Activated T-helper 2 cell treated with anti-CD3 and anti-CD28 coated beads, Interferon-gamma antibody, Interleukin-2, Interleukin-4, amounts not matched to agents 10 μg/mL and 5 μg/mL and 100 μg/mL, durations not matched to agents 14 hours and 24 hours and 36 hours (primary cell): ENCODE results near the gene IER3. TPM values are rescaled to one million over a fixed set of nuclear protein-coding genes. Genes with fewer than 3 reads are reported as not detected.

Experiments
- DNase-seq: peaks from one replicate; pipeline ENCODE4 v3.0.0; 2021; ENCODE audit warnings: low spot score
- H3K27ac Mint-ChIP-seq: one replicate; pipeline ENCODE4 v1.8.0; 2021; ENCODE audit warnings: mixed read lengths
- H3K27me3 Mint-ChIP-seq: one replicate; pipeline ENCODE4 v1.8.0; 2021; ENCODE audit warnings: low read depth, mixed read lengths
- H3K36me3 Mint-ChIP-seq: one replicate; pipeline ENCODE4 v1.8.0; 2021; ENCODE audit warnings: low read depth, mixed read lengths
- H3K4me1 Mint-ChIP-seq: one replicate; pipeline ENCODE4 v1.8.0; 2021; ENCODE audit warnings: low read depth, mixed read lengths
- H3K4me3 Mint-ChIP-seq: one replicate; pipeline ENCODE4 v1.8.0; 2021; ENCODE audit warnings: low read depth, mild to moderate bottlenecking, moderate library complexity, mixed read lengths
- H3K9me3 Mint-ChIP-seq: one replicate; pipeline ENCODE4 v1.8.0; 2021; ENCODE audit warnings: mixed read lengths
- intact Hi-C: fragments of 100-400 bp; cut with micrococcal nuclease; formaldehyde crosslinking; loops from one replicate; pipeline ENCODE4 v1.15.1; 2023
- total RNA-seq: library from RNA; stranded (reverse); gene quantifications from 2 replicates; pipeline ENCODE4 v1.2.3, GENCODE V29; 2022

Gene IER3
- total RNA-seq, 1 donor from 2014 or later, result 190 TPM

DNA sequence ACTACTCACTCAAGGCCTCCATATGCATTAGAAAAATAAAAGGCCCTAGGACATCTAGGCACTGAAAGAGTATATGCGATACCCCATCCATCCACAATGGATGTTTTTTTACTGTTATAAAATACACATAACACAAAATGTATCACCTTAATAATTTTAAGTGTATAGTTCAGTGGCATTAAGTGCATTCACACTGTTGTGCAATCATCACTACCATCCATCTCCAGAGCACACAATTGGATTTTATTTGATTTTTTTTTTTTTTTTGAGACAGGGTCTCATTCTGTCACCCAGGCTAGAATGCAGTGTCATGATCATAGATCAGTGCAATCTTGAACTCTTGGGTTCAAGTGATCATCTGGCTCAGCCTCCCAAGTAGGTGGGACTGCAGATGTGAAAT lies 30.1 kb downstream of the IER3 start:
- Mint-ChIP-seq H3K27me3 (no peaks in the 10 kb centered on the region), H3K36me3 (peaks cover 71% of the 10 kb centered on the region), H3K27ac (no peak overlapping the region), H3K4me3 (no peak overlapping the region), H3K4me1 (peaks cover 52% of the 10 kb centered on the region), H3K9me3 (no peaks in the 10 kb centered on the region)
- intact Hi-C loops, result no loop called here
- DNase-seq, result no peak

DNA sequence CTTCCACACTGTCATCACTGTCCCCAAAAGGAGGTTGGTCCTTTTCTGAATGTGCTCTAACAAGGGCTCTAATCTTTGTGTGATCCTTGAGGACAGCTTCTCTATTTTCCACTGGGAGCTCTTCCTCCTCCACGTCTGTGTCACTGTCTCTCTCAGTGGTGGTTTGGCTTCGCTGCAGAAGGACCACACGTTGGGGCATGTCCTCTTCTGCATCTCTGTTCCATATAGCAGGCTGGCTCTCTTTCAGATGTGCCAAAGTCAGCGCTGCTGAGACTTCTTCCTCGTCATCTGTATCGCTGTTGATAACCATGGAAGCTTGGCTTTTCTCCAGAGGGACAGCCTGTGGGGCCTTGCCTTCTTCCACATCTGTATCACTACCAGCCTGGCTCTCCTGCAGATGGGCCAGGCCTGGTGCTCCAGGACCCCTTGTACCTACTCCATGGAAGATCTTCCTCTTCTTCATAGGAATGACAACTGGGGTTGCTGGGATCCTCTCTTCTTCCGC lies 31.9 kb downstream of the IER3 start:
- peak overlapping the region; percentile 44 for H3K27ac Mint-ChIP-seq
- intact Hi-C loops, result no loop called here

DNA sequence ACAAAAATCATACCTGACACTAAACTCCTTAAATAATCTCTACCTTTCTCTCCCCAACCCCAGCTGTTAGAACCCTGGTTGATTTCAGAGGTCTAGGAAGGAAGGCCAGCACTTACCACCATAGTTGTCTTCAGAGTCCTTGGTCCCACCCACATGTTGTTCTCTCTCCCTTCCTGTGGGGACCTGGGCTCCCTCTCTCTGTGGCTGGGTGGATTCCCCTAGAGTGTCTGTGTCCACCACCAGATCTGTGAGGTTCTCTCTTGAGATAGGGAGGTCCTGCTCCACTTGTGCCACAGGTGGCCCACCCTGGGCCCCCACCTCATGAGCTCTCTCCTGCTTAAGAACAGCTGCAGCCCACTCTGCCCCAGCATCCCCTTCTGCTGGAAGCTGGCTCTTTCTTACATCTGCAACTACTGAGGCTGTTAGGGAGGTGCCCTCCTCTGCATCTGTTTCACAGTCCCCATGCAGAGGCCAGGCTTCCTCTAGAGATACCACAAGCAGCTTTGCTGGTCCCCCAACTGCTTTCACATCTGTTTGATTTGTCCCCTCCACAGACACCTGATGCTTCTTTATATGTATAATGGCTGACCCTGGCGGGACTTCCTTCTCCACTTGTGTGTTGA lies 32.5 kb downstream of the IER3 start:
- Mint-ChIP-seq H3K4me1 (peaks cover 43% of the 10 kb centered on the region), H3K27ac (peak overlapping the region; percentile 44), H3K36me3 (peaks cover 79% of the 10 kb centered on the region), H3K9me3 (no peaks in the 10 kb centered on the region), H3K27me3 (no peaks in the 10 kb centered on the region), H3K4me3 (peak overlapping the region; percentile 7)
- intact Hi-C loops, result no loop called here
- DNase-seq, result no peak

More for the DNA sequence above, 31.9 kb downstream of the IER3 start:
- H3K36me3 Mint-ChIP-seq, result peaks cover 78% of the 10 kb centered on the region
- peaks cover 43% of the 10 kb centered on the region for H3K4me1 Mint-ChIP-seq
- no peaks in the 10 kb centered on the region for H3K27me3 Mint-ChIP-seq
- no peaks in the 10 kb centered on the region for H3K9me3 Mint-ChIP-seq
- peak overlapping the region; percentile 7 for H3K4me3 Mint-ChIP-seq
- DNase-seq, result no peak

DNA sequence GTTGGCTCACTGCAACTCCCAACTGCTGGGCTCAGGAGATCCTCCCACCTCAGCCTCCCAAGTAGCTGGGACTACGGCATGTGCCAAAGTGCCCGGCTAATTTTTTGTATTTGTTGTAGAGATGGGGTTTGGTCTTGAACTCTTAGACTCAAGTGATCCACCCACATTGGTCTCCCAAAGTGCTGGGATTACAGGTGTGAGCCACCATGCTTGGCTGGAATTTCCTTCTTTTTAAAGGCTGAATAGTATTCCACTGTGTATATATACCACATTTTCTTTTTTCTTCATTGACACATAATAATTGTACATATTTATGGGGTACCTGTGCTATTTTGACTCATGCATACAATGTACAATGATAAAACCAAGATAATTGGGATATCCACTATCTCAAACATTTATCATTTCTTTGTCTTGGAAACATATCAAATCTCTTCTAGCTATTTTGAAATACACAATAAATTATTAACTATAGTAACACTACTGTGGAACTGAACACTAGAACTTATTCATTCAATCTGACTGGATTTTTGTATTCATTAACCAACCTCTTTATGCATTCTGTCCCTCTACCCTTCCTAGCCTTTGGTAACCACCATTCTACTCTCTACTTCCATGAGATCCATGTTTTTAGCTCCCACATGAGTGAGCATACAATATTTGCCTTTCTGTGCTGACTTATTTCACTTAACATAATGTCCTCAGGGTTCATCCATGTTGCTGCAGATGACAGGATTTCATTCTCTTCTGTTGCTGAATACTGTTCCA lies 35.1 kb downstream of the IER3 start:
- H3K4me3 Mint-ChIP-seq, result no peak overlapping the region
- H3K9me3 Mint-ChIP-seq, result no peaks in the 10 kb centered on the region

DNA sequence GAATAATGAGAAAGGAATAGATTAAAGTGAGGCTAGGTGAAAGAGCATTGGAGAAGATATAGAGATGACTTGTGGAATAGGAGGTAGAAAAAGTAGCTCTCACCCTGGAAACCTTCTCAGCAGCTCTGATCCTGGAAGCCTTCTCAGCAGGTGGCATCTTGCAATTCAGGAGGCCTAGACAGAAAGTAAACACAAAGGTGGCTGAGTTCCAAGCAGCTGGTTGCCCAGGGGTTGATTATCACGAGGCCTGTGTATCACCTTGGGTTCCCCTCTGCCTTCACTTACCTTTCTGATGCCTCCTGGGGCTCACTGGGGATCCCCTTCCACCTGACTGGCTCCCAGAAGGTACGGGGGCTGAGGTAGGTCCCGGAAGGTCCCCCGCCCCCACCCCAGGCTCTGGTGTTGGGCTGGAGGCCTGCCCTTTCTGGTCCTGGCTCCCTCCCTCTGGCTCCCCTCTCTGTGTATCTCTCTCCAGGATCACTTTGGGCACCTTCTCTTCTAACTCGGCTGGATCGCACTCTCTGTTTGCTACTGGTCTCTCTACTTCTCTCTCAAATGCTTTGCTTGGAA lies 37.0 kb downstream of the IER3 start:
- Mint-ChIP-seq H3K27ac (peak overlapping the region; percentile 36), H3K4me3 (no peak overlapping the region), H3K27me3 (no peaks in the 10 kb centered on the region), H3K4me1 (peaks cover 16% of the 10 kb centered on the region), H3K36me3 (peaks cover 77% of the 10 kb centered on the region), H3K9me3 (no peaks in the 10 kb centered on the region)
- intact Hi-C loops, result no loop called here
- no peak for DNase-seq

More for the DNA sequence above, 35.1 kb downstream of the IER3 start:
- Mint-ChIP-seq H3K27me3 (no peaks in the 10 kb centered on the region), H3K36me3 (peaks cover 77% of the 10 kb centered on the region), H3K4me1 (peaks cover 26% of the 10 kb centered on the region), H3K27ac (no peak overlapping the region)
- intact Hi-C loops, result no loop called here
- DNase-seq, result no peak

DNA sequence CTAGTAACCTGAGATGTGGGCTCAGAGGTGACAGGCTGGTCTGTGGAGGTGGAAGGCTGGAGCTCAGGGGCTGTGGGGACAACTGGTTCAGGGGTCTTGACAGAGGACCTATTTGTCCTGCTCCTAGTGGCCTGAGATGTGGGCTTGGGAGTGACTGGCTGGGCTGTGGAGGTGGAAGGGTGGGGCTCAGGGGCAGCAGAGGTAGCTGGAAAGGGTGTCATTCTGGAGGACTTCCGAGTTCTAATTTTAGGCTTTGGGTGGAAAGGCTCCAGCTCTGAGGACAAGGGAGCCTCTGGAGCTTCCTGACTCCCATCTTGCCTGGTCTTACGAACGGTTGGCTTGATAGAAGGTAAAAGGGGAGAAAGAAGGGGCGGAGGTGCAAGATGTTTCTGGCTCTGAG lies 38.7 kb downstream of the IER3 start:
- no peak overlapping the region for H3K27ac Mint-ChIP-seq
- no peak for DNase-seq
- peaks cover 68% of the 10 kb centered on the region for H3K36me3 Mint-ChIP-seq
- no peaks in the 10 kb centered on the region for H3K9me3 Mint-ChIP-seq
- intact Hi-C loops, result no loop called here
- peaks cover 2% of the 10 kb centered on the region for H3K4me1 Mint-ChIP-seq
- H3K27me3 Mint-ChIP-seq, result no peaks in the 10 kb centered on the region
- H3K4me3 Mint-ChIP-seq, result no peak overlapping the region

DNA sequence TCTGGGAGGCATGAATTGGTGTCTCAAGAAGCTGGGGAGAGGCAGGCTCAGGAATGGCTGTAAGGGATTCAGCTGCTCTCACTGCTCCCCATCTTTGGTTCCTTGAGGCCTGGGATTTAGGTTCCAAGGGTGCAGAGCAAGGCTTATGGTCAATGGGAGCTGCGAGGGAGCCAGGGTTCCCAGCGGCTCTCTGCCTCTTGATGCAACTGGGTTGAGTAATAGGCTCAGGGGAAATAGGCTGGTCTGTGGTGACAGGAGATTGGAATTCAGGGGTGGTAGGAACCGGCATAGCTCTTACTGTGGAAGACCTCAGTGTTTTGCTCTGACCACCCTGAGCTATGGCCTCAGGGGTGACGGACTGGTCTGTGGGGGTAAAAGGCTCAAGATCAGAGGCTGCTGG lies 40.5 kb downstream of the IER3 start:
- H3K36me3 Mint-ChIP-seq, result peaks cover 69% of the 10 kb centered on the region
- intact Hi-C loops, result no loop called here
- no peaks in the 10 kb centered on the region for H3K9me3 Mint-ChIP-seq
- no peak for DNase-seq
- H3K4me1 Mint-ChIP-seq, result peaks cover 2% of the 10 kb centered on the region
- H3K27me3 Mint-ChIP-seq, result no peaks in the 10 kb centered on the region
- no peak overlapping the region for H3K27ac Mint-ChIP-seq
- no peak overlapping the region for H3K4me3 Mint-ChIP-seq

DNA sequence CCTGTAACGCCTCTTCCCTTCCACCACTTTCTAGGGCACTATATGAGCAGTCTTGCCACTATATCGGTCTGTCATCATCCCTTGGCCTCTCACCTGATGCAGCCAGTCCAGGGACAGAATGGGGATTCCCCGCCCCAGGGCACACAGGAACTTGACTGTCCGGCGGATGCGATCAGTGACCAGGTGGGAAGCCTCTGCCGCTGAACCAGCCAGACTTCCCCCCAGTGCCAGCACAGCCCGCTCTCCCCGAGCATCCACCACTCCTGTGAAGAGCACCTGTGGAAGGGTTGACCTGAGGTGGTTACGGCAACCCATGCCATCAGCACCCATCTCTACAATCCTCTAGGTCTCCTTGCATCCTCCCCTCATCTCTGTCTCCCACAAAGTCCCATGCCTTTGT lies 41.3 kb downstream of the IER3 start:
- H3K27ac Mint-ChIP-seq, result no peak overlapping the region

DNA sequence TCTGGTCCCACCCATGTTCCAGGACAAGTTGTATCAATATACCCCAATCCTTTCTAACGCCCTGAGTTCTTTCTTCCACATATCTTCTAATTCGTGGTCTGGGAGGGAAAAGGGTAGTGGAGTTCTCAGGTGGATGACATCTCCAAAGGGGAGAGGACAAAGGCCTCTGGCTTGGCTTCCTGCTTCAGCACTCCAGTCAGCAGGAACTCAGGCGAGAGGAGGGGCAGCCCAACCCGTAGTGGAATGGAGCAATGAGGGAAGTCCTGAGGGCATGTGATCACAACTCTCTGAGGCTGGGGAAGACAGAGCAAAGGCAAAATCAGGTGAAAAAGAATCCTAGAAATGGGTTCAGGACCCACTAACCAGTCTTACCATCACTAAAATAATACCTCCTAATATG lies 44.0 kb downstream of the IER3 start:
- no peak overlapping the region for H3K4me3 Mint-ChIP-seq
- no peaks in the 10 kb centered on the region for H3K9me3 Mint-ChIP-seq
- H3K27me3 Mint-ChIP-seq, result no peaks in the 10 kb centered on the region
- peaks cover 48% of the 10 kb centered on the region for H3K36me3 Mint-ChIP-seq
- peaks cover 1% of the 10 kb centered on the region for H3K4me1 Mint-ChIP-seq
- intact Hi-C loops, result no loop called here
- no peak for DNase-seq
- H3K27ac Mint-ChIP-seq, result no peak overlapping the region

More for the DNA sequence above, 41.3 kb downstream of the IER3 start:
- no peak for DNase-seq
- H3K4me1 Mint-ChIP-seq, result peaks cover 2% of the 10 kb centered on the region
- H3K36me3 Mint-ChIP-seq, result peaks cover 66% of the 10 kb centered on the region
- intact Hi-C loops, result no loop called here
- no peaks in the 10 kb centered on the region for H3K9me3 Mint-ChIP-seq
- no peak overlapping the region for H3K4me3 Mint-ChIP-seq
- no peaks in the 10 kb centered on the region for H3K27me3 Mint-ChIP-seq

DNA sequence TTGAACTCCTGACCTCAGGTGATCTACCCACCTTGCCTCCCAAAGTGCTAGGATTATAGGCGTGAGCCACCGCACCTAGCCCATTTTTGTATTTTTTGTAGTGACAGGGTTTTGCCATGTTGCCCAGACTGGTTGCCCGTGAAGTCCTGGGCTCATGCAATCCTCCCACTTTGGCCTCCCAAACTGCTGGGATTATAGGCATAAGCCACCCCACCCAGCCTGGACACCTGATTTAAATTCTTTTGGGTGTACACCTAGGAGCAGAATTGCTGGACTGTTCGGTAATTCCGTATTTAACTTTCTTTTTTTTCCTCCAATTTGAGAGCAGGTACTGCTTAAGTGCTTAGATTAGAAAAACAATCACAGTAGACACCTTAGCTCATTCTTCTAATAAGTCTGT lies 47.9 kb downstream of the IER3 start:
- H3K9me3 Mint-ChIP-seq, result no peaks in the 10 kb centered on the region
- DNase-seq, result no peak
- H3K27me3 Mint-ChIP-seq, result no peaks in the 10 kb centered on the region
- intact Hi-C loops, result no loop called here
- H3K4me3 Mint-ChIP-seq, result no peak overlapping the region
- peaks cover 1% of the 10 kb centered on the region for H3K4me1 Mint-ChIP-seq
- peaks cover 13% of the 10 kb centered on the region for H3K36me3 Mint-ChIP-seq
- H3K27ac Mint-ChIP-seq, result no peak overlapping the region

Other genes starting within 250 kb of the IER3 start
- 79.8 and 88.2 TPM in 2 replicates for gene GNL1, start 188.1 kb downstream of the IER3 start, total RNA-seq
- 35.0 and 36.6 TPM in 2 replicates for gene PRR3, start 187.3 kb downstream of the IER3 start, total RNA-seq
- gene ABCF1, start 173.1 kb downstream of the IER3 start, total RNA-seq, result 102 and 112 TPM in 2 replicates
- 96.7 and 102 TPM in 2 replicates for gene PPP1R10, start 127.3 kb downstream of the IER3 start, total RNA-seq
- gene MRPS18B, start 126.7 kb downstream of the IER3 start, total RNA-seq, result 71.9 and 74.9 TPM in 2 replicates
- 11.8 and 13.9 TPM in 2 replicates for gene ATAT1, start 117.7 kb downstream of the IER3 start, total RNA-seq
- gene C6orf136, start 97.4 kb downstream of the IER3 start, total RNA-seq, result 23.1 and 28.2 TPM in 2 replicates
- gene DHX16, start 71.5 kb downstream of the IER3 start, total RNA-seq, result 48.4 and 48.5 TPM in 2 replicates
- gene PPP1R18, start 57.9 kb downstream of the IER3 start, total RNA-seq, result 137 and 144 TPM in 2 replicates
- 23.1 and 24.2 TPM in 2 replicates for gene NRM, start 53.6 kb downstream of the IER3 start, total RNA-seq
- gene MDC1, start 27.3 kb downstream of the IER3 start, total RNA-seq, result 88.3 and 96.6 TPM in 2 replicates
- gene TUBB, start 24.2 kb downstream of the IER3 start, total RNA-seq, result 1,115 and 1,128 TPM in 2 replicates
- gene FLOT1, start 1.9 kb downstream of the IER3 start, total RNA-seq, result 201 and 214 TPM in 2 replicates
- 11.3 and 13.7 TPM in 2 replicates for gene DDR1, start 140.0 kb upstream of the IER3 start, total RNA-seq
- gene GTF2H4, start 163.7 kb upstream of the IER3 start, total RNA-seq, result 56.8 and 58.3 TPM in 2 replicates
- gene VARS2, start 169.7 kb upstream of the IER3 start, total RNA-seq, result 67.0 and 75.0 TPM in 2 replicates
- not detected in 2 replicates for gene SFTA2, start 187.6 kb upstream of the IER3 start, total RNA-seq
- not detected in 2 replicates for gene MUCL3, start 196.4 kb upstream of the IER3 start, total RNA-seq
- gene MUC21, start 239.2 kb upstream of the IER3 start, total RNA-seq, result not detected in 2 replicates